ENCODE measurements around the gene APCDD1L. TPM values are rescaled to one million over a fixed set of nuclear protein-coding genes. Genes with fewer than 3 reads are reported as not detected.
A peak's percentile ranks its signal among the peaks of the same experiment; 100 is the strongest.

Gene APCDD1L
- total RNA-seq, 1 experiment from 2014 or later: 1.0 TPM

GRCh38 chr20:58492074-58492718 lies 23.0 kb downstream of the APCDD1L start:
- no peak for DNase-seq (ENCODE audit: low read depth)

GRCh38 chr20:58486207-58486606 lies 29.0 kb downstream of the APCDD1L start:
- no peak for DNase-seq (ENCODE audit: low read depth)

GRCh38 chr20:58485393-58485792 lies 29.8 kb downstream of the APCDD1L start:
- DNase-seq (ENCODE audit: low read depth): no peak

- DNase-seq (ENCODE audit: low read depth): no peak
Observed at GRCh38 chr20:58483470-58483869, 31.7 kb downstream of the APCDD1L start.

GRCh38 chr20:58483051-58483450 lies 32.1 kb downstream of the APCDD1L start:
- no peak for DNase-seq (ENCODE audit: low read depth)

GRCh38 chr20:58482416-58482815 lies 32.8 kb downstream of the APCDD1L start:
- peak; percentile 34 for DNase-seq (ENCODE audit: low read depth)

- DNase-seq (ENCODE audit: low read depth): no peak
Observed at GRCh38 chr20:58481481-58482021, 33.6 kb downstream of the APCDD1L start.

GRCh38 chr20:58480551-58481336 lies 34.5 kb downstream of the APCDD1L start:
- DNase-seq (ENCODE audit: low read depth): no peak

- no peak for DNase-seq (ENCODE audit: low read depth)
Observed at GRCh38 chr20:58479726-58480440, 35.3 kb downstream of the APCDD1L start.

GRCh38 chr20:58478141-58478805 lies 36.9 kb downstream of the APCDD1L start:
- DNase-seq (ENCODE audit: low read depth): peak; percentile 74

- DNase-seq (ENCODE audit: low read depth): no peak
Observed at GRCh38 chr20:58475466-58475865, 39.7 kb downstream of the APCDD1L start.

- no peak for DNase-seq (ENCODE audit: low read depth)
Observed at GRCh38 chr20:58473453-58474425, 41.5 kb downstream of the APCDD1L start.

- DNase-seq (ENCODE audit: low read depth): no peak
Observed at GRCh38 chr20:58472273-58473018, 42.8 kb downstream of the APCDD1L start.

- DNase-seq (ENCODE audit: low read depth): no peak
Observed at GRCh38 chr20:58471193-58472164, 43.7 kb downstream of the APCDD1L start.

- DNase-seq (ENCODE audit: low read depth): no peak
Observed at GRCh38 chr20:58470336-58471192, 44.6 kb downstream of the APCDD1L start.

GRCh38 chr20:58469616-58470015 lies 45.6 kb downstream of the APCDD1L start:
- DNase-seq (ENCODE audit: low read depth): no peak

Measured in HT1080 (cell line).